ENCODE results near the gene CXorf65.
A peak's percentile ranks its signal among the peaks of the same experiment; 100 is the strongest.

The CXorf65 gene
- total RNA-seq = 0.06 to 1.3 (median 0.24) reads per million in 9 experiments

DNA sequence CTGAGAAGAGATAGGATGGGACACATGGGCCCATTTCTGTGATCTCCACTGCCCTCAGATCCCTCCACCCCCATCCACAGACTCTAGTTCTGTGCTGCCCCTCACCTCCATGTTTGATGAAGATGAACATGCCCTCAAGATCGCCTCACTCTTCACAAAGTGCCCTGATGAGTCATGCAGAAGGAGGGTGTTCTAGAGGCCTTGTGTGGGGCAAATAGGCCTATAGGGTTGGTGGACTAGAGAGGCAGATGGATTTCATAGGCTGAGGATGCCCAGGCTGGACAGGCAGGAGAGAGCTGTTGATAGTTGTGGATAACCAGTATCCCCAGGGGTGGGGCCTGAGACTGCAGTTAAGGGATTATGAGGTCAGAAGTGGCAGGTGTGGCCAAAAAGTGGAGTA, at the start of gene CXorf65:
Gene CXorf65 (minus strand): TSS at position 314 of the 400 bp plus-strand sequence. CDS start 184 bp downstream, at position 130.
- ATAC-seq (replicated peaks) (no peak), DNase-seq (no peak)
- Mint-ChIP-seq H3K36me3 (ENCODE audit: insufficient read depth) (peaks cover 86% of the 10 kb centered on the region), H3K4me1 (ENCODE audit: low read depth in 2 of 2) (peaks cover 57 to 77% of the 10 kb centered on the region in 2 donors), H3K9me3 (no peaks in the 10 kb centered on the region), H3K4me3 (peak within 1 kb of the TSS; percentile 94), H3K27me3 (no peaks in the 10 kb centered on the region), H3K27ac (peak within 1 kb of the TSS; percentile 98 to 100)

DNA sequence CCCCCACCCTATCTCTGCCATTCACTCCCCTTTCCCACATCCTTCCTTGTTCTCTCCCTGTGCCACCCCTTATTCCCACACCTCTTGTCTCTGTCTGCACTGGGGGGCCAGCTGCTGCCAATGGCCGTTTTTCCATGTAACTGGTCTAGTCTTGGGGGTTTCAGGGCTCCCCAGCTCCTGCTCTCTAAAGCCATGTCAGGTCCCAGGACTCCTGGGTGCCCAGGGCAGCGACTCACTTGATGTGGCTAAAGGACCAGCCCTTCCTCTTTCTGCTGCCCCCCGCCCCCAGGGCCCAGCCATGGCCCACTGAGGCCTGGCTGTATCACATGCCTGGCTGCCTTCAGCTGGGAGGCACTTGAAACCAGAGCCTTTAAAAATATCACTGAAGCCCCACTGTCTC, 48.1 kb upstream of the CXorf65 start:
- H3K4me1 Mint-ChIP-seq (ENCODE audit: low read depth in 2 of 2) = peaks cover 6 to 14% of the 10 kb centered on the region in 2 donors
- no peak overlapping the region for H3K4me3 Mint-ChIP-seq
- H3K27me3 Mint-ChIP-seq = no peaks in the 10 kb centered on the region
- ATAC-seq (replicated peaks) = no peak
- no peaks in the 10 kb centered on the region for H3K36me3 Mint-ChIP-seq (ENCODE audit: insufficient read depth)
- no peak for DNase-seq
- peak overlapping the region; percentile 84 to 93 for H3K27ac Mint-ChIP-seq
- H3K9me3 Mint-ChIP-seq = no peaks in the 10 kb centered on the region

DNA sequence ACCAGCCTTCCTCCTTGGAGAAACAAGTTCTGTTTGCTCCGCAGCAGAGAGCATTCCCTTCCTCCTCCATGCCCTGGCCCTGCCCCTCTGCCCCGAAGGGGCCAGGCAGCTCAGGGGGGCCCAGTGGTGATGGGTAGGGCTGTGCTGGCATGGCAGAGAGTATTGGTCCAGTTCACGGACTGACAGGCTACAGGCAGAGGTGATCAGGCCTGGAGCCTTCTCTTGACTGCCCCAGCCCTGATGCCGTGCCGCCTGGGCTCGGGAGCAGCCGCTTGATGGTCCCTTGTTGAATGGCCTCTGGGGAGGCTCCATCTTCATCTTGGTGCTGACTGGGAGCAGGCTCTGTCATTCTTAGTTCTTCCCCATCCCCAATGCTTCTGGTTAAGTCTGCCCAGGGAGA, 47.7 kb upstream of the CXorf65 start:
- H3K36me3 Mint-ChIP-seq (ENCODE audit: insufficient read depth) = no peaks in the 10 kb centered on the region
- H3K4me3 Mint-ChIP-seq = no peak overlapping the region
- H3K27ac Mint-ChIP-seq = peak overlapping the region in 1 of 2 donors; percentile 93
- peaks cover 6 to 14% of the 10 kb centered on the region in 2 donors for H3K4me1 Mint-ChIP-seq (ENCODE audit: low read depth in 2 of 2)
- H3K9me3 Mint-ChIP-seq = no peaks in the 10 kb centered on the region
- H3K27me3 Mint-ChIP-seq = no peaks in the 10 kb centered on the region
- no peak for ATAC-seq (replicated peaks)
- no peak for DNase-seq

DNA sequence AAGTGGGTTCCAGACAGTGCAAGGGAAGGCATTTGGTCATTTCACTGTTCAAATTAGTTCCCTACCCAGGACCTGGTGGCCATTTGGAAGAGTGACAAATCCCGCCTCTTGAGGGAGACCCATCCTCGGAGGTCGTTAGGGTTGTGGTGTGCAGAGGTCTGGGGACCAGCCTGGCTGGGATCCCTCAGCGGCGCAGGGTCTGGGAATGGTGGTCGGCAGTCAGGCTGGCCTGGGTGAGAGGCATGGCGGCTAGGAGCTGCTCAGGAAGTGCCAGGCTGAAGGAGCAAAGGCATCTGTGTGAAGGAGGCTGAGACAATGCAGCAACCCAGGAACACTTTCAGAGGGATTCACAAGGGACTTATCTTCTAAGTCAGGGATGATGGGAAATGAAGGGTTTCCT, 44.8 kb upstream of the CXorf65 start:
- peak overlapping the region; percentile 15 to 41 for H3K27ac Mint-ChIP-seq
- H3K4me1 Mint-ChIP-seq (ENCODE audit: low read depth in 2 of 2) = peaks cover 4 to 10% of the 10 kb centered on the region in 2 donors
- H3K9me3 Mint-ChIP-seq = no peaks in the 10 kb centered on the region
- H3K4me3 Mint-ChIP-seq = no peak overlapping the region
- DNase-seq = no peak
- H3K27me3 Mint-ChIP-seq = no peaks in the 10 kb centered on the region
- ATAC-seq (replicated peaks) = no peak
- peaks cover 5% of the 10 kb centered on the region for H3K36me3 Mint-ChIP-seq (ENCODE audit: insufficient read depth)

DNA sequence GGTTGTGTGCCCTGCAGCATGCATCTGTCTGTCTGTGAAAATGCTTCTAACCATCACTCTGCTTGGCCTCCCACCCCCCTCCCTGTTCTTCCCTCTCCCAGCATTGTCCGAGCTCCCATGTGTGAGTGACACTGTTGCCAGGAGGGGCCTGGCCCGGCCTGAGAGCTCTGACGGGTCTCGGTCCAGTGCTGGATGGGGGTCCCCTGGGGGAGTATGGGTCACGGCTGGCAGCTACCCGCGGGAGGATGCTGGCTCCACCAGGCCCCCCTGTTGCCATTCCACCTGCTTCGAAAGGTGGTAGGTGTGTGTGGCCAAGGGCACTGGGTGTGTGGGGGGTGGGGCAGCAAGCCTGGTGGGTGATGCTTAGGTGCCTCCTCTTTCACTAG, 41.7 kb upstream of the CXorf65 start:
- H3K27me3 Mint-ChIP-seq = no peaks in the 10 kb centered on the region
- H3K9me3 Mint-ChIP-seq = no peaks in the 10 kb centered on the region
- H3K27ac Mint-ChIP-seq = no peak overlapping the region
- DNase-seq (no peak), ATAC-seq (replicated peaks) (no peak)
- H3K4me3 Mint-ChIP-seq = no peak overlapping the region
- H3K36me3 Mint-ChIP-seq (ENCODE audit: insufficient read depth) = peaks cover 16% of the 10 kb centered on the region
- H3K4me1 Mint-ChIP-seq (ENCODE audit: low read depth in 2 of 2) = peaks cover 10% of the 10 kb centered on the region in 2 donors

DNA sequence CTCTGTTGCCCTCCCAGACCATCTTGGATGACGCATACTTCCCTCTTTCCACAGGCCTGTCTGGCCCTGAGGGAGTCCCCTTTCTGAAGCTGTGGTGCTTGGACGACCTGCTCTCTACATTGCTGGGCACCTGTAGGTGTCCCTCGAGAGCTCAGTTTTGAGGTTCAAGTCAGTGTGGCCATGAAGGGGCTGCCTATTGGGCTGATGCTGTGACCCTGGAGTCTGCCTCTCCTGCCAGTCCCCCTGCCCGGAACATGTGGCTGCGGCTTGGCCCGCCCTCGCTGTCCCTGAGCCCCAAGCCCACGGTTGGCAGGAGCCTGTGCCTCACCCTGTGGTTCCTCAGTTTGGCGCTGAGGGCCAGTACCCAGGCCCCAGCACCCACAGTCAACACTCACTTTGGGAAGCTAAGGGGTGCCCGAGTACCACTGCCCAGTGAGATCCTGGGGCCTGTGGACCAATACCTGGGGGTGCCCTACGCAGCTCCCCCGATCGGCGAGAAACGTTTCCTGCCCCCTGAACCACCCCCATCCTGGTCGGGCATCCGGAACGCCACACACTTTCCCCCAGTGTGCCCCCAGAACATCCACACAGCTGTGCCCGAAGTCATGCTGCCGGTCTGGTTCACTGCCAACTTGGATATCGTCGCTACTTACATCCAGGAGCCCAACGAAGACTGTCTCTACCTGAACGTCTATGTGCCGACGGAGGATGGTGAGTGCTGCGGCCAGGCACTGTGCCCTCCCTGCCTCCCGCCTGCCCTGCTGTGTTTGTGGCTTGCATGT, 41.1 kb upstream of the CXorf65 start:
- Mint-ChIP-seq H3K27me3 (no peaks in the 10 kb centered on the region), H3K4me1 (ENCODE audit: low read depth in 2 of 2) (peaks cover 10% of the 10 kb centered on the region in 2 donors), H3K9me3 (no peaks in the 10 kb centered on the region), H3K36me3 (ENCODE audit: insufficient read depth) (peaks cover 21% of the 10 kb centered on the region), H3K4me3 (no peak overlapping the region), H3K27ac (peak overlapping the region in 1 of 2 donors; percentile 72)
- no peak for DNase-seq
- no peak for ATAC-seq (replicated peaks)

DNA sequence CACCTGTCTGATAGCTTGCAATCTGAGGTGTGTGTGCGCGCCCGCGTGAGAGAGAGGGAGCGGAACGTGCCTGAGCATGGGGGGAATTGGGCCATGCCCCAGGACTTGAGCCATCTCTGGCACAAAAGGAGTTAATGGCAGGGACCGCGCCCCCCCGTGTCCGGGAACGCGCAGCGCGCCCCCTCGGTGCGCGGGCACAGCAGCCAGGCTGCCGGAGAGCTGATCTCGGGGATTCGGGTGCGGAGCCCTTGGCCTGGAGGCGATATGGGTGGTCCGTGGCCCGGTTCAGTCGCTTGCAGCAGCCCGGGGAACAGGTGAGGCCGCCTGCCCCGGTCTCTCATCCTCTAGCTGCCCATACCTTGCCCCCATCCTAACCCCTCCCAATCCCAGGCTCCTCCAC, 38.1 kb upstream of the CXorf65 start, which contains the start of gene NLGN3:
Gene NLGN3 (plus strand): TSS at position 191 of the 400 bp plus-strand sequence. CDS start 2,909 bp downstream, outside the sequence.
- peak within 1 kb of the TSS in 1 of 2 donors; percentile 72 for H3K27ac Mint-ChIP-seq
- H3K4me1 Mint-ChIP-seq (ENCODE audit: low read depth in 2 of 2) = peaks cover 10% of the 10 kb centered on the region in 2 donors

DNA sequence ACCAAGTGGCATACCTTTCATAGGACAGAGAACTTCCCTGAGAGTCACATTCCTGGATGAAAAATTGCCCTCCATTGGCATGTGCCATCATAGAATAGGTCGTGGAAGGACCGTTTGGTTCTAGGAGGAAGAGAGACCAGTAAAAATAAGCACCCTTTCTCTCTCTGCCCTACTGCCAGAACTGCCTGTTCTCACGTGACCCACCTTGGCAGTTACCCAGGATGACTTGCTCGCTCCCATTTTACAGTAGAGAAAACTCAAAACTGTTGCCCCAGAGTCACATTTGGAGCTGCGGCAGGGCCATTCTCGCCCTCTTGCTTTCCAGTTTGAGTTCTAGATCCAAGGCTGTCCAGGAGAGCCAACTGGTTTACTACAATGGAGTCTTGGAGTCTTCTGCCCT, 37.0 kb upstream of the CXorf65 start:
- H3K27me3 Mint-ChIP-seq = no peaks in the 10 kb centered on the region
- no peak overlapping the region for H3K27ac Mint-ChIP-seq
- no peak for DNase-seq
- ATAC-seq (replicated peaks) = no peak
- peaks cover 45% of the 10 kb centered on the region for H3K36me3 Mint-ChIP-seq (ENCODE audit: insufficient read depth)
- peaks cover 10 to 15% of the 10 kb centered on the region in 2 donors for H3K4me1 Mint-ChIP-seq (ENCODE audit: low read depth in 2 of 2)
- H3K9me3 Mint-ChIP-seq = no peaks in the 10 kb centered on the region
- H3K4me3 Mint-ChIP-seq = no peak overlapping the region

More for the DNA sequence above, 38.1 kb upstream of the CXorf65 start, which contains the start of gene NLGN3:
- H3K36me3 Mint-ChIP-seq (ENCODE audit: insufficient read depth) = peaks cover 34% of the 10 kb centered on the region
- H3K9me3 Mint-ChIP-seq = no peaks in the 10 kb centered on the region
- H3K4me3 Mint-ChIP-seq = peak within 1 kb of the TSS in 1 of 2 donors; percentile 36
- no peaks in the 10 kb centered on the region for H3K27me3 Mint-ChIP-seq
- ATAC-seq (replicated peaks) (no peak), DNase-seq (no peak)

DNA sequence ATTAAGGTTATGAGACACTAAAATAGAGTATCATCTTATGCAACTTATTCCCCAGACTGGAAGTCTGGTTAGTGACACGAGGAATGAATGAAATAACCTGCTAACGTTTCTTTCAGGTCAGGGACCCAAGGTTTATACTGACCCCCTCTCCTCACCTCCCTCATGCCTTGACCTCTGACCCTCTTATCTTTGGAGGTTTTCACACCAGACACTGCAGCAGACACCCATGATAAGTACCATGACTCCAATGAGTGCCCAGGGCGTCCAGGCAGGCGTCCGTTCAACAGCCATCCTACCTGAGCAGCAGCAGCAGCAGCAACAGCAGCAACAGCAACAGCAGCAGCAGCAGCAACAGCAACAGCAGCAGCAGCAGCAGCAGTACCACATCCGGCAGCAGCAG, 33.9 kb upstream of the CXorf65 start:
- no peaks in the 10 kb centered on the region for H3K27me3 Mint-ChIP-seq
- no peaks in the 10 kb centered on the region for H3K9me3 Mint-ChIP-seq
- H3K27ac Mint-ChIP-seq = no peak overlapping the region
- DNase-seq (no peak), ATAC-seq (replicated peaks) (no peak)
- H3K4me3 Mint-ChIP-seq = no peak overlapping the region
- H3K36me3 Mint-ChIP-seq (ENCODE audit: insufficient read depth) = peaks cover 54% of the 10 kb centered on the region
- peaks cover 5 to 14% of the 10 kb centered on the region in 2 donors for H3K4me1 Mint-ChIP-seq (ENCODE audit: low read depth in 2 of 2)

DNA sequence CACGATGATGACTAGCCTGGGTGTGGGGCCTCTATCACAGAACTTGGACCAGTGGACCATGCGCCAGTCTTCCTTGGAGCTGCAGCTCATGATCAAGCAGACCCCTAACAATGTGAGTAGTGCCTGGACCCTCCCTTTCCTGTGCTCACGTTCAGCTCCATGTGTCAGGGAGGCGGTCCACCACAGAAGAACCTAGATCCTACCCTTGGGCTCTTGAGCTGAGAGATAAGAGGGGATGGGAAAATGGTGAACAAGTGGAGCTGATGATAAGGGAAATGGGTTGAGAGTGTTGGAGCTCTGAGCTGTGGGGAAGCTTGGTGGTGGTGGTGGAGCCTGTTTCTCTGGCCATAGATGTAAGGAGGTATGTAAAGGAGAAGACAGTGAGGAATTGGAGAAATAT, 25.0 kb upstream of the CXorf65 start:
- H3K27ac Mint-ChIP-seq = peak overlapping the region in 1 of 2 donors; percentile 49

DNA sequence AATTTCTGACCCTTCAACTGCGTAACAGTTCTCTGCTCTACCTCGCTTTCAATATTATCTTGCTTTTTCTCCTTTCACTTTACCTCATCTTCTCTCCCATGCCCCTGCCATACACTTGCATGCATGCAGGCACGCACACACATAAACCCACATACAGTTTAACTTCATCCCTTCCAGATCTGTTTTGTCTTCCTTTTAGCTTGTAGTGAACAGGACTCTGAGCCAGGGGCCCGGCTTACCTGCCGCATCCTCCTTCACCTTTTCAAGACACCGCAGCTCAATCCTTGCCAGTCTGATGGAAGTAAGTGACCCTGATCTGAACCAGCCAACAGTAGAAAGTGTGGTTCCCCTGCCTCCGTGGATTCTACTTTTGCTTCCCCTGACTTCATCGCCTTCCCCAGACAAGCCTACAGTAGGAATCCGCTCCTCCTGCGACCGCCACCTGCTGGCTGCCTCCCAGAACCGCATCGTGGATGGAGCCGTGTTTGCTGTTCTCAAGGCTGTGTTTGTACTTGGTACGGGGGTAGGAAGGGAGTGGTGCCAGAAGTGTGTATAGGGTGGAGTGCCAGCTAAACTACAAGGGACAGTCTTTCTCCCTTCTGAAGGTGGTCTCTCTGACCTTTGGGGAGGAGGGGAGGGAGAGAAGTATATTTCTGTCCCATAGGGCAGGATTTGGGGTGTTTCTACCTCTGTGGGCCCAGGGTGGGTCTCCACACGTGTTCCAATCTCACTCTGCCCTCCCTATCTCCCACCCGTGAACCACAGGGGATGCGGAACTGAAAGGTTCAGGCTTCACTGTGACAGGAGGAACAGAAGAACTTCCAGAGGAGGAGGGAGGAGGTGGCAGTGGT, 22.6 kb upstream of the CXorf65 start:
- Mint-ChIP-seq H3K4me3 (peak overlapping the region in 1 of 2 donors; percentile 37), H3K36me3 (ENCODE audit: insufficient read depth) (peaks cover 48% of the 10 kb centered on the region), H3K27ac (peak overlapping the region; percentile 17 to 64), H3K9me3 (no peaks in the 10 kb centered on the region), H3K4me1 (ENCODE audit: low read depth in 2 of 2) (peaks cover 19 to 20% of the 10 kb centered on the region in 2 donors), H3K27me3 (no peaks in the 10 kb centered on the region)
- ATAC-seq (replicated peaks) (peak; percentile 97), DNase-seq (peak; percentile 69 to 79 (median 72))

More for the DNA sequence above, 25.0 kb upstream of the CXorf65 start:
- H3K9me3 Mint-ChIP-seq = no peaks in the 10 kb centered on the region
- H3K4me3 Mint-ChIP-seq = no peak overlapping the region
- peaks cover 43% of the 10 kb centered on the region for H3K36me3 Mint-ChIP-seq (ENCODE audit: insufficient read depth)
- H3K4me1 Mint-ChIP-seq (ENCODE audit: low read depth in 2 of 2) = peaks cover 14% of the 10 kb centered on the region in 2 donors
- no peaks in the 10 kb centered on the region for H3K27me3 Mint-ChIP-seq
- DNase-seq (no peak), ATAC-seq (replicated peaks) (no peak)

DNA sequence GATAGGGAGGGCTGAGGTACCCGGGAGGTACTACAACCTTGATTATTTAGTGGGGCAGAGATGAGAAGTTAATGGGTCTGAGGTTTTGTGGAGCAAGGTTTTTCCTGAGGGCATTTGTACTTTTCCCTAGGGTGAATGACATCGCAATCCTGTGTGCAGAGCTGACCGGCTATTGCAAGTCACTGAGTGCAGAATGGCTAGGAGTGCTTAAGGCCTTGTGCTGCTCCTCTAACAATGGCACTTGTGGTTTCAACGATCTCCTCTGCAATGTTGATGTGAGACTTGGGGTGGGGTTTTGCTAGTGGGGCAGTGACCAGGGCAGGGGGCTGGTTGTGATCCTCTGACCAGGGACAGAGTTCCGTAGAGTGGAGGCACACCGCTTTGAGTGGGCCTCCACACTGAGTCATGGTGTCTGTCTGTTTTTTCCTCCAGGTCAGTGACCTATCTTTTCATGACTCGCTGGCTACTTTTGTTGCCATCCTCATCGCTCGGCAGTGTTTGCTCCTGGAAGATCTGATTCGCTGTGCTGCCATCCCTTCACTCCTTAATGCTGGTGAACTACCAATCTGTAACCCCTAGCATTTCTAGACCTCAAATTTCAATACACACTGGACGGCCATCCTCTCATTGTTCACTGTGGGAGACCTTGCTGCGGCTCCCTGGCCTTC, 21.8 kb upstream of the CXorf65 start:
- DNase-seq (no peak), ATAC-seq (replicated peaks) (no peak)
- H3K36me3 Mint-ChIP-seq (ENCODE audit: insufficient read depth) = peaks cover 51% of the 10 kb centered on the region
- H3K4me1 Mint-ChIP-seq (ENCODE audit: low read depth in 2 of 2) = peaks cover 19 to 23% of the 10 kb centered on the region in 2 donors
- H3K4me3 Mint-ChIP-seq = no peak overlapping the region
- H3K27ac Mint-ChIP-seq = peak overlapping the region; percentile 17 to 64
- no peaks in the 10 kb centered on the region for H3K9me3 Mint-ChIP-seq
- no peaks in the 10 kb centered on the region for H3K27me3 Mint-ChIP-seq

DNA sequence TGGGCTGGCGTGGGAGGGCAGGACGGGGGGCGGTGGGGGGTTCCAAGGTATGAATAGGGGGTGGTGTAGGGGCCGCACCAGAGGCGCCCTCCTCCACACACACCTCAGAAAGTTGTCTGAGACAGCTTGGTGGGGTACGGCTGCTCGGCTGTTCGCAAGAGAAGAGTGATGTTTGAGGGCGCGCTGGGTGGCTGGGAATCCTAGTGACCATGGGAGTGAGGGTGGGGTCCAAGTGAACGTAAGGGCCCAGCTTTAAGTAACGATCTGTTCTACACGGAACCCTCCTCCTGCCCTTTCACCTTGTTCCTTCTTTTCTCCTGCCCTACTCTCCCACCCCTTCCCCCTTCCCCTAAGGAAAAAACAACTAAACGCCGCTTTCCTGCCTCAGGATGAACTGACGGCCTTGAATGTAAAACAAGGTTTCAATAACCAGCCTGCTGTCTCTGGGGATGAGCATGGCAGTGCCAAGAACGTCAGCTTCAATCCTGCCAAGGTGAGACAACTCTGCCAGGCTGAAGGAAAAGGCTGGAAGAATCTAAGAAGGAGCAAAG, 12.5 kb upstream of the CXorf65 start:
- no peaks in the 10 kb centered on the region for H3K27me3 Mint-ChIP-seq
- peak overlapping the region; percentile 85 to 89 for H3K4me3 Mint-ChIP-seq
- peaks cover 15% of the 10 kb centered on the region for H3K36me3 Mint-ChIP-seq (ENCODE audit: insufficient read depth)
- ATAC-seq (replicated peaks) = peak; percentile 18
- no peak for DNase-seq
- no peaks in the 10 kb centered on the region for H3K9me3 Mint-ChIP-seq
- H3K27ac Mint-ChIP-seq = peak overlapping the region; percentile 74 to 95
- peaks cover 7 to 8% of the 10 kb centered on the region in 2 donors for H3K4me1 Mint-ChIP-seq (ENCODE audit: low read depth in 2 of 2)
